Spleen (tissue), 3 donors: ENCODE data around the gene DCTN4.

ENCODE experiments used
- POLR2A ChIP-seq, 3 donors: fragments of 450-650 bp; IDR thresholded peaks; one replicate each; pipeline ENCODE4 v1.5.1; 2017; ENCODE audit warnings: antibody characterized with exemption in 3 of 3, mild to moderate bottlenecking in 1 of 3
- POLR2AphosphoS5 ChIP-seq, 3 donors: sonication (generic); formaldehyde crosslinking; IDR thresholded peaks; one replicate each; pipeline ENCODE4 v1.5.1; 2017; ENCODE audit warnings: antibody characterized with exemption in 3 of 3

DNA sequence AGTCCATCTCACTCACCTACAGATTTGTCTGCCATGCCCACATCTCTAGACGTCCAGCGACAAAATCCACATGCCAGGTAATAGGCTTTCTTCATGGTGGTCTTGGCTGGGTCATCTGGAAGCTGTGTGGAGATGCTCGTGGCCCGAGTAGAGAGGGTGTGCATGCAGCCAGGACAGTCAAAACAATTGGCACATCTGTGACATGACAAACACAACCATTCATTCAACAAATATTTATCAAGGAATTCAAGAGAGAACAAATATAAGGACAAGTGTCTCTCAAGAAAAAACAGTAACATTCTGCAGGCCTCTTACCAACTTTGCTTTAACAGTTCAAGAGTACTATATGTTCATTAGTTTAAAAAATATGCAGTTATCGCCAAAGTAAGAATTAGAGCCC lies 5.4 kb downstream of the DCTN4 start:
- TF ChIP-seq POLR2A (IDR thresholded peaks at IDR 0.05) (no peak), POLR2AphosphoS5 (IDR thresholded peaks at IDR 0.05) (no peak)
